HUES48 (cell line): Measurements from ENCODE around the gene SMURF1.

ENCODE experiments used
- H3K27ac ChIP-seq: one replicate; pipeline ENCODE4 v1.7.0; 2013; ENCODE audit warnings: low read depth, low read length, inconsistent platforms
- H3K27me3 ChIP-seq: 2 replicates; pipeline ENCODE4 v1.6.1; 2013; ENCODE audit warnings: mild to moderate bottlenecking, low read length; ENCODE audit not compliant: control insufficient read depth, insufficient read depth
- H3K36me3 ChIP-seq: 2 replicates; pipeline ENCODE4 v1.6.1; 2013; ENCODE audit warnings: low read length; ENCODE audit not compliant: control insufficient read depth, insufficient read depth
- H3K4me1 ChIP-seq: 2 replicates; pipeline ENCODE4 v1.6.1; 2013; ENCODE audit warnings: mild to moderate bottlenecking, low read length; ENCODE audit not compliant: control insufficient read depth, insufficient read depth
- H3K4me3 ChIP-seq: 2 replicates; pipeline ENCODE4 v1.5.1; 2013; ENCODE audit warnings: mild to moderate bottlenecking, low read depth, low read length
- H3K9ac ChIP-seq: 2 replicates; pipeline ENCODE4 v1.6.1; 2013; ENCODE audit warnings: mild to moderate bottlenecking, low read depth, low read length, moderate library complexity
- H3K9me3 ChIP-seq: 2 replicates; pipeline ENCODE4 v1.6.1; 2013; ENCODE audit warnings: low read length; ENCODE audit not compliant: control insufficient read depth, insufficient read depth

The SMURF1 gene

DNA sequence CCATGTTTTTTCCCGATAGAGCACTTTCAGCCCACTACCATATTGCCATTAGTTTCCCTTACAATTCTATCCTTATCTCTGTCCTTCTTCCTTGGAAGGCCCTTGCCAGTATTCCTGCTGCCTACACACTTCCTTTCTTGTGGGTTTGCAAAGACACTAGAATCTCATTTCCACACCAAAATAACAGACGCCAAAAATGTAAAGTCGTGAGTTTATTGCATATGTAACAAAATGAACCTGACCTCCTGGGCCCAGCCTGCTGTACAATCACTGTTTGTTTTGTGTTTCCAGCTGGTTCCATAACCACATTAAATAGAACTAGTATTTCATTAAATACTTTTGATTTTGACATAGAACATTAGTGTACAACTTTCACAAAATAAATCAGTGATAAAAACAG, 116.7 kb downstream of the SMURF1 start:
- no peak overlapping the region for H3K4me3 ChIP-seq
- H3K4me1 ChIP-seq, result no peaks in the 10 kb centered on the region
- no peaks in the 10 kb centered on the region for H3K27me3 ChIP-seq
- peaks cover 50% of the 10 kb centered on the region for H3K36me3 ChIP-seq
- H3K9ac ChIP-seq, result no peak overlapping the region
- no peaks in the 10 kb centered on the region for H3K9me3 ChIP-seq
- no peak overlapping the region for H3K27ac ChIP-seq

DNA sequence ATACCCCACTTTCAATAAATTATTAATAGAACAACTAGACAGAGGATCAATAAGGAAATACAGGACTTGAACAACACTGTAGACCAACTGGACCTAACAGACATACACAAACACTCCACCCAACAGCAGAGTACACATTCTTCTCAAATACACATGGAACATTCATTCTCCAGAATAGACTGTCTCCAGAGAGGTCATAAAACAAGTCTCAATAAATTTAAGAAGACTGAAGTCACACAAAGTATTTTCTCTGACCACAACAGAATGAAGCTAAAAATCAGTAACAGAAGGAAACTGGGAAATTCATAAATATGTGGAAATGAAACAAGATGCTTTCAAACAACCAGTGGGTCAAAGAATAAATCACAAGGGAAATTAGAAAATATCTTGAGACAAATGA, 119.8 kb downstream of the SMURF1 start:
- no peaks in the 10 kb centered on the region for H3K9me3 ChIP-seq
- H3K4me1 ChIP-seq, result no peaks in the 10 kb centered on the region
- no peak overlapping the region for H3K9ac ChIP-seq
- no peaks in the 10 kb centered on the region for H3K27me3 ChIP-seq
- no peak overlapping the region for H3K27ac ChIP-seq
- H3K4me3 ChIP-seq, result no peak overlapping the region
- peaks cover 33% of the 10 kb centered on the region for H3K36me3 ChIP-seq

DNA sequence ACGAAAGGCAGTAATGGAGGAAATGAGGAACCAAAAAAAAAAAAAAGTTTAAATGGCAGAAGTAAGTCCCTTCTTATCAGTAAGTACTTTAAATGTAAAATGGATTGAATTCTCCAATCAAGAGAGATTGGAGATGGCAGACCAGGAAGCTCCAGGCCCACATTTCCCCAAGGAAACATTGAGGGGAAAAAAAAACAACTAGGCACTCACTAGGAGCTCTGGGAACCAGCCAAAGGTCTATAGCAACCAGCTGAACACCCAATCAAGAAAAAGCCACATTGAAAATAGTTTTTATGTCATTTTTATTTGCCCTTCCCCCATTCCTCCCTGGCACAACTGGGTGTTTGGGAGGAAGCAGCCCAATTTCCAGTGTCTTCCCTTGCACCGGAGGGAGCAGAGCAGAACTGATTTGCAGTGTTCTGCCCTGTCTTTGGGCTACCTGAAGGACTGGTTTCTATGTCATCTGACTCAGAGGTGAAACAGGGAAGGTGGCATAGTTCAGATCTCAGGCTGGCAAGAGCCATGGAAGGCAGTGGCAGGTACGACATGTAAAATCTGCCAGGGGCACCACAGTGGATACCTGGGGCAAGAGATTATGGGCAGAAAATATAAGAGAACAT, 121.9 kb downstream of the SMURF1 start:
- no peaks in the 10 kb centered on the region for H3K9me3 ChIP-seq
- H3K4me1 ChIP-seq, result no peaks in the 10 kb centered on the region
- H3K27ac ChIP-seq, result no peak overlapping the region
- H3K4me3 ChIP-seq, result no peak overlapping the region
- H3K9ac ChIP-seq, result no peak overlapping the region
- peaks cover 18% of the 10 kb centered on the region for H3K36me3 ChIP-seq
- H3K27me3 ChIP-seq, result no peaks in the 10 kb centered on the region

DNA sequence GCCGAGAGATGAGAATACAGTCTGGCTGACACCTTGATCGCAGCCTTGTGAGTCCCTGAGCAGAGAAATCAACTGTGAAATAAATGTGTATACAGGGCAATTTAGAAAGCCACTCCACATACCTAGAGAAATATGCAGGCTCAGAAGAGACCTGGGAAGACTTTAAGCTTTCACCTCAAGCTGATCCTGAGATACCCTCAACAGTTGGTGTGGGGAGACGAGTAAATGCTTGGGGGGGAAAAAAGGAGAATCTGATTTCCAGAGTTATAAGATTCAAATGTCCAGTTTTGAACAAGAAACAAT, 123.5 kb downstream of the SMURF1 start:
- Histone ChIP-seq H3K4me3 (no peak overlapping the region), H3K27ac (no peak overlapping the region), H3K4me1 (no peaks in the 10 kb centered on the region), H3K9me3 (no peaks in the 10 kb centered on the region), H3K27me3 (no peaks in the 10 kb centered on the region), H3K9ac (no peak overlapping the region), H3K36me3 (peaks cover 29% of the 10 kb centered on the region)

DNA sequence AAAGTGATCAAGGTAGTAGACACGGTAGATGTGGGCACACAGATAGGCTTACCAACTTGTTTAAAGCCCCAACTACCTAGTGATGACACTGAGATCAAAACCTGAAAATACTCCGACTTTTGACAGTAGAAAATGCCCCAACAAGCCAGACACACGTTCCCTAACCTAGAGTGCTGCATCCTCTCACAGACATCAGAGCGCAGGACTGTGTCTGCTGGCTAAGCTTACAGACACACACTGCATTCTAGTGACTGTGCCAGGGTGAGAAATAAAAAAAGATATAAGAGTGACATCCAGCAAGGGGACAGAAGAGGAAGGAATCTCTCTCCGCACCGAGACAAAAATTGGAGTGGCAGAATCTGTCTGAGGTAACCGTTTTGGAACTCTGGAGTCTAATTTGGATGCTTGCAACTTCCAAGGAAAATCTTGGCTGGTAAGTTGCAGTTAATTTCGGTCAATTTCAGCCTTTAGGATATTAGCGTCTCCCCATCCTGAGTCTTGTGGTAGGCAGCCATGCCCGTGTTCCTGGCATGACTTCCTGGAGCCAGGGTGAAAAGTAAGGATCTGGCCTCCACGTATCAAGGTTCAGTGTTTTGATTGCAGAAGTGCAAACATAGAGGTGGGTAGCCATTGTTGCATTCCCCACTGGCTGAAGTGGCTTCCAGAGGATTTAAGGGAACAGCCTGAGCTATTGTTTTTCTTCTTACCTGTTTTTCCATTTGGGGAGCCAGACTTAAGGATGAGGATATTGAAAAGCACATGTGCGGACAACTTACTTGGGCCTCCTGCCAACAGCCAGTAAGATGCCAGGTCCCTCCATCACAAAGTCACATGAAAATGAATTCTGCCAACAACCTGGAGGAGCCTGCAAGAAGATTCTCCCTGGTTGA, 124.1 kb downstream of the SMURF1 start:
- H3K9ac ChIP-seq, result no peak overlapping the region
- H3K36me3 ChIP-seq, result peaks cover 34% of the 10 kb centered on the region
- H3K27me3 ChIP-seq, result no peaks in the 10 kb centered on the region
- H3K27ac ChIP-seq, result no peak overlapping the region
- H3K9me3 ChIP-seq, result no peaks in the 10 kb centered on the region
- no peaks in the 10 kb centered on the region for H3K4me1 ChIP-seq
- no peak overlapping the region for H3K4me3 ChIP-seq

DNA sequence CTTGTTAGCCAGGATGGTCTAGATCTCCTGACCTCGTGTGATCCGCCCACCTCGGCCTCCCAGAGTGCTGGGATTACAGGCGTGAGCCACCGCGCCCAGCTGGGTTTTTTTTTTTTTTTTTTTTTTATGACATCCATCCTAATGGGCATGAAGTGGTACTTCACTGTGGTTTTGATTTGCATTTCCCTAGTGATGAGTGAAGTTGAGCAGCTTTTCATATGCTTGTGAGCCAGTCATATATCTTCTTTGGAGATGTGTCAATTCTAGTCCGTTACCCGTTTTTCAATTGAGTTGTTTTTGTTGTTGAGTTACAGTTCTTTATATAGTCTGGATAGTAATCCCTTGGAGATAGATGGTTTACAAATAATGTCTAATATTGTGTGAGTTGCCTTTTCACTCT, 127.7 kb downstream of the SMURF1 start:
- Histone ChIP-seq H3K36me3 (peaks cover 70% of the 10 kb centered on the region), H3K4me1 (no peaks in the 10 kb centered on the region), H3K9ac (no peak overlapping the region), H3K9me3 (no peaks in the 10 kb centered on the region), H3K27ac (no peak overlapping the region), H3K4me3 (no peak overlapping the region), H3K27me3 (no peaks in the 10 kb centered on the region)

DNA sequence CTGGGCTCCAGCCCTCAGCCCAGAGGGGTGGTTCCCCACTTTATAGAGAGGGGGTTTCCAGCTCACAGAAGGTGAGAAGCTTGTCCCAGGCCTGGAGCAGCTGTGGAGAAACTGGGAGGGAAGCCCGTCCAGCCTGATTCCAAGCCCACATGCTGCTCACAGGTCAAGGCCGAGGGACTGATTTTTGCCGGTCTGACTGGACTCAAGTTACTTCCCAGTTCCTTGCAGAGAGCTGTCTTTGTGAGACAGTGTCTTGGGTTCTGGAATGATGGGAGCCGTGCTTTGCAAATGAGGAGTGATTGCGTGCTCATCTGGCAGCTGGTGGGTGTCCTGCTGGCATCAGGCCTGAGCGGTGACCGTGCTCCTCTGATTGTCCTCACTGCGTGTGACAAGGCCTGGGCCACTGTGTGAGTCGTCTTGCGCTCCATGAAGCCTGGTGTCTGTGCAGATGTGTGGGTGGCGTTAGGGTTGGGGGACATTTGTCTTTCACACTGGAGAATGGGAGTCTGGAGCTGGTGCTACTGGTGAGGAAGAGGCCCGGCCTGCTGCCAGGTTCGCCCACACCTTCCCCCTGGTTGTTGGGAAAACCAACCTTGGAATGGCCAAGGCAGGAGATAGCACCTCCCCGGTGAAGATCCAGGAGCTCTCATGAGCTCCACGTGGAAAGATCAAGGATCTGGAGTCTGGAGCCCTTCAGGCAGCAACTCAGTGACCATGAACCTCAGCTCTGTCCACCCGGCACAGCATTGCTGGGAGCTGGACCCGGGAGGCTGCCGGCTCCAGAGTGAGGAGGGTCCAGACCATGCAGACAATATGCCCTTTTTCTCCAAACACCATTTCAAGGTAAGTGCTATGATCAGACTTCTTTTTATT, 129.6 kb downstream of the SMURF1 start:
- no peak overlapping the region for H3K27ac ChIP-seq
- no peak overlapping the region for H3K9ac ChIP-seq
- H3K36me3 ChIP-seq, result peaks cover 72% of the 10 kb centered on the region
- no peaks in the 10 kb centered on the region for H3K9me3 ChIP-seq
- no peak overlapping the region for H3K4me3 ChIP-seq
- no peaks in the 10 kb centered on the region for H3K4me1 ChIP-seq
- H3K27me3 ChIP-seq, result no peaks in the 10 kb centered on the region

DNA sequence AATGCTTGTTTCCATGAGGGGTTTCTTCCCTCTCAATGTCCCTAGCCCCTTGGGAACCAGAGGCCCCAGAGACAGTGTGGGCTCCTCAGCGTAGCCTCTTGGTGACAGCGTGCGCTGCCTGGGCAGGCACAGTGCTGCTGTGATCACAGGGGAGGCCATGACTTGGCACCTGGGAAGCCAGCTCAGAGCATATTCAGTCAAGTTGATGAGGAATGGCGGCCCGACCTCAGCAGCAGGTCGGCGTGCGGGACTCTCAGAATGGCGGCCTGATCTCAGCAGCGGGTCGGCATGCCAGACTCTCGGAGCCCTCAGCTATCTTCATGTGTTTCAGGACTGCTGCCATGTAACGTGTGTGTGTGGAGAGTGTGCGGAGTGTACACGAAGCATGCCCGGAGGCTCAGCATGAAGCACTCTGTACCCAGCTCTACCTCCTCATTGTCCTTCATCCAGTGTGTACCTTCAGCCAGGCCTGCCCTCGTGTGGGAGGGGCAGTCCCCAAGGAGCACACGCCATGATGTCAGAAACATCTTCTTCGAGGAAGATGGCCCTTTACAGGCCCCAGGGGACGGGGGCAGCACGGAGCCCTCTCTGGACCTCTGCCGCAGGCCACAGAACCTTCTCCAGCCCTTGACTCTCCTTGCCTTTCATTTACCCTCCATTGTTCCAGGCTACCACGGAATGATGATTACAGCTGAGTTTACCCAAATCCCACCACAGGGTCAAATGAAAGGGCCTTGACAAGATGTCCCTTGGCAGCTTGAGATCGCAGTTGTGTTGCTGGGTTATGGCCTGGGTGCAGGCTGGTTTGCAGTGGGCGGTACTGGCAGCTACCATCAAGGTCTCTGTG, 130.4 kb downstream of the SMURF1 start:
- Histone ChIP-seq H3K27me3 (no peaks in the 10 kb centered on the region), H3K36me3 (peaks cover 79% of the 10 kb centered on the region), H3K4me1 (no peaks in the 10 kb centered on the region), H3K4me3 (no peak overlapping the region), H3K9ac (no peak overlapping the region), H3K27ac (no peak overlapping the region), H3K9me3 (no peaks in the 10 kb centered on the region)

DNA sequence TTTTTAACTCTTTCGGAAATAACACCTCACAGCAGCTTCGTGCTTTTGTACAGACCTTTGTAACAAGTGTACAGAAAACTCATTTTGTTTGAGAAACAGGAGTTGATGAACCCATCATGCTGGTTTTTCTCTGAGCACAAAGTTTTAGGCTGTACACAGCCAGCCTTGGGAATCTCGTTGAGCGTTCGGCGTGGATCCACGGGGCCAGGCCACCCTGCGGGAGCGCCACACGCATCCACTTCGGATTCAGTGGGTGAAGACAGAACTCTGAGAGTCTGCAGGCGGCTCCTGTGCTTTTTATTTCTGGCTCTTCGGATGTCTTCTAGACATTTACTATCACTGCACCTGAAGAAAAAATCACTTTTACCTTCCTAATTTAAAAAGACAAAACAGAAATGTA, 131.2 kb downstream of the SMURF1 start:
- Histone ChIP-seq H3K9ac (no peak overlapping the region), H3K27ac (no peak overlapping the region), H3K27me3 (no peaks in the 10 kb centered on the region), H3K36me3 (peaks cover 82% of the 10 kb centered on the region), H3K4me3 (no peak overlapping the region), H3K4me1 (no peaks in the 10 kb centered on the region), H3K9me3 (no peaks in the 10 kb centered on the region)

DNA sequence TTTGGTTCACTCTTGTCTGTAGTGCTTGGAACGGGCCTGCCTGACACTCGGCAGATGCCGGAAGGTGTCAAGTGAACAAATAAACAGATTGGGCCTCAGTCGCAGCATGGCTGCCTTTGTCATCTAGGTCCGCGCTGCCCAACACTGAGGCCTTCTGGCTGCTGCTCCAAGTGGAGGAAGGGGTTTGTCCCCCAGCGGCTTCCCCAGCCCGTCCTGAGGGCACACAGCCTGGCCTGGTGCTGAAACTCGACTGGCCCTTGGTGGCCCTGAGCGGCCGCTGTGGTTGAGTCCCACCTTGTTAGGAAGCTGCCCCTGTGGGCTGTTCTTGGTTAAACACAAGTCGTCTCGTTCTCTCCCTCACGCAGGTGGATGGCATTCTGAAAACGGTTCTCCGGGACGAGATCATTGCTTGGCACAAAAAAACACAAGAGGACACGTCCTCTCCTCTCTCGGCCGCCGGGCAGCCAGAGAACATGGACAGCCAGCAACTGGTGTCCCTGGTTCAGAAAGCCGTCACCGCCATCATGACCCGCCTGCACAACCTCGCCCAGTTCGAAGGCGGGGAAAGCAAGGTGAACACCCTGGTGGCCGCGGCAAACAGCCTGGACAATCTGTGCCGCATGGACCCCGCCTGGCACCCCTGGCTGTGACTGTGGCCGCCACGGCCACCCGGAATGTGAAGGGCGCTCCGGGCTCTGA, 132.1 kb downstream of the SMURF1 start:
- Histone ChIP-seq H3K4me1 (no peaks in the 10 kb centered on the region), H3K27ac (no peak overlapping the region), H3K36me3 (peaks cover 86% of the 10 kb centered on the region), H3K27me3 (no peaks in the 10 kb centered on the region), H3K9me3 (no peaks in the 10 kb centered on the region), H3K4me3 (no peak overlapping the region), H3K9ac (no peak overlapping the region)
